Measurements from ENCODE around the gene PRR20G. TPM values are rescaled to one million over a fixed set of nuclear protein-coding genes. Genes with fewer than 3 reads are reported as not detected.

PRR20G gene
- total and polyA plus RNA-seq, 2 experiments from 2014 or later: 0.39 TPM; not detected in 1

DNA sequence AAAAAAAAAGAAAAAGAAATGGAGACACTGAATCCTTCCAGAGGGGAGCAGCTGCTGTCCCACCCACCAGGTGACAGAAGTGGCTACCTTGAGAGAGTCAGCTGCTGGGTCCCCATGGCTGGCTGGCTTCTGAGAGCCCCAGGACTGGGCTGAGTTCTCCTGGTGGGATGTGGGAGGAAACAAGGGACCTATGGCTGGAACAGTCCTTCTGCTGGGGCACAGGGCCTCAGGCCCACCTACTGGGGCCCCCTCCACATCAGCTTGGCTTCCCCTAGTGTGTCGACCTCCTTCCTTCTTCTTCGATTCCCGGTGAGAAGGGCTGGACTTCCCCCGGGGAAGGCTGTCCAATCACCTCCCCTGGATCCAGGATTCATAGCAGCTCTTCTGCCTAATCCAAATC, 32.3 kb downstream of the PRR20G start:
- no peak for DNase-seq (ENCODE audit: low spot score)
- no peaks in the 10 kb centered on the region for H3K36me3 ChIP-seq (ENCODE audit: insufficient read depth)
- H3K27ac ChIP-seq (ENCODE audit: low read depth): no peak overlapping the region
- no peaks in the 10 kb centered on the region for H3K79me2 ChIP-seq (replicated peaks; ENCODE audit: insufficient read depth)
- Mint-ChIP-seq H3K27me3 (ENCODE audit: insufficient read depth, low read depth, poor library complexity) (peaks cover 2% of the 10 kb centered on the region), H3K4me3 (no peak overlapping the region), H3K36me3 (ENCODE audit: low read depth) (no peaks in the 10 kb centered on the region; the same call in 2 of the 3 replicates), H3K27ac (no peak overlapping the region), H3K9me3 (peaks cover 45% of the 10 kb centered on the region), H3K4me1 (no peaks in the 10 kb centered on the region)
- no peak overlapping the region for H3K4me3 ChIP-seq
- H3K4me1 ChIP-seq (ENCODE audit: insufficient read depth): no peaks in the 10 kb centered on the region
- H3K27me3 ChIP-seq (ENCODE audit: insufficient read depth): no peaks in the 10 kb centered on the region
- H3K4me2 ChIP-seq: no peak overlapping the region
- TF ChIP-seq ZNF114 (CRISPR knock-in tag; IDR thresholded peaks at IDR 0.05) (no peak), STAT1 (IDR thresholded peaks at IDR 0.05; ENCODE audit: unreplicated experiment) (no peak), JUNB (IDR thresholded peaks at IDR 0.05; ENCODE audit: unreplicated experiment) (no peak), ZNF331 (CRISPR knock-in tag; IDR thresholded peaks at IDR 0.05; ENCODE audit: low read depth) (no peak), CTCF (conservative IDR thresholded peaks at IDR 0.05; ENCODE audit: low read depth in 2 of 2) (no peak), CREB1 (CRISPR knock-in tag; IDR thresholded peaks at IDR 0.05; ENCODE audit: low read depth) (no peak)
- TF ChIP-seq, protein P1, sequence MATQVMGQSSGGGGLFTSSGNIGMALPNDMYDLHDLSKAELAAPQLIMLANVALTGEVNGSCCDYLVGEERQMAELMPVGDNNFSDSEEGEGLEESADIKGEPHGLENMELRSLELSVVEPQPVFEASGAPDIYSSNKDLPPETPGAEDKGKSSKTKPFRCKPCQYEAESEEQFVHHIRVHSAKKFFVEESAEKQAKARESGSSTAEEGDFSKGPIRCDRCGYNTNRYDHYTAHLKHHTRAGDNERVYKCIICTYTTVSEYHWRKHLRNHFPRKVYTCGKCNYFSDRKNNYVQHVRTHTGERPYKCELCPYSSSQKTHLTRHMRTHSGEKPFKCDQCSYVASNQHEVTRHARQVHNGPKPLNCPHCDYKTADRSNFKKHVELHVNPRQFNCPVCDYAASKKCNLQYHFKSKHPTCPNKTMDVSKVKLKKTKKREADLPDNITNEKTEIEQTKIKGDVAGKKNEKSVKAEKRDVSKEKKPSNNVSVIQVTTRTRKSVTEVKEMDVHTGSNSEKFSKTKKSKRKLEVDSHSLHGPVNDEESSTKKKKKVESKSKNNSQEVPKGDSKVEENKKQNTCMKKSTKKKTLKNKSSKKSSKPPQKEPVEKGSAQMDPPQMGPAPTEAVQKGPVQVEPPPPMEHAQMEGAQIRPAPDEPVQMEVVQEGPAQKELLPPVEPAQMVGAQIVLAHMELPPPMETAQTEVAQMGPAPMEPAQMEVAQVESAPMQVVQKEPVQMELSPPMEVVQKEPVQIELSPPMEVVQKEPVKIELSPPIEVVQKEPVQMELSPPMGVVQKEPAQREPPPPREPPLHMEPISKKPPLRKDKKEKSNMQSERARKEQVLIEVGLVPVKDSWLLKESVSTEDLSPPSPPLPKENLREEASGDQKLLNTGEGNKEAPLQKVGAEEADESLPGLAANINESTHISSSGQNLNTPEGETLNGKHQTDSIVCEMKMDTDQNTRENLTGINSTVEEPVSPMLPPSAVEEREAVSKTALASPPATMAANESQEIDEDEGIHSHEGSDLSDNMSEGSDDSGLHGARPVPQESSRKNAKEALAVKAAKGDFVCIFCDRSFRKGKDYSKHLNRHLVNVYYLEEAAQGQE (IDR thresholded peaks at IDR 0.05; ENCODE audit: unreplicated experiment): no peak
- TF ChIP-seq, protein P2, sequence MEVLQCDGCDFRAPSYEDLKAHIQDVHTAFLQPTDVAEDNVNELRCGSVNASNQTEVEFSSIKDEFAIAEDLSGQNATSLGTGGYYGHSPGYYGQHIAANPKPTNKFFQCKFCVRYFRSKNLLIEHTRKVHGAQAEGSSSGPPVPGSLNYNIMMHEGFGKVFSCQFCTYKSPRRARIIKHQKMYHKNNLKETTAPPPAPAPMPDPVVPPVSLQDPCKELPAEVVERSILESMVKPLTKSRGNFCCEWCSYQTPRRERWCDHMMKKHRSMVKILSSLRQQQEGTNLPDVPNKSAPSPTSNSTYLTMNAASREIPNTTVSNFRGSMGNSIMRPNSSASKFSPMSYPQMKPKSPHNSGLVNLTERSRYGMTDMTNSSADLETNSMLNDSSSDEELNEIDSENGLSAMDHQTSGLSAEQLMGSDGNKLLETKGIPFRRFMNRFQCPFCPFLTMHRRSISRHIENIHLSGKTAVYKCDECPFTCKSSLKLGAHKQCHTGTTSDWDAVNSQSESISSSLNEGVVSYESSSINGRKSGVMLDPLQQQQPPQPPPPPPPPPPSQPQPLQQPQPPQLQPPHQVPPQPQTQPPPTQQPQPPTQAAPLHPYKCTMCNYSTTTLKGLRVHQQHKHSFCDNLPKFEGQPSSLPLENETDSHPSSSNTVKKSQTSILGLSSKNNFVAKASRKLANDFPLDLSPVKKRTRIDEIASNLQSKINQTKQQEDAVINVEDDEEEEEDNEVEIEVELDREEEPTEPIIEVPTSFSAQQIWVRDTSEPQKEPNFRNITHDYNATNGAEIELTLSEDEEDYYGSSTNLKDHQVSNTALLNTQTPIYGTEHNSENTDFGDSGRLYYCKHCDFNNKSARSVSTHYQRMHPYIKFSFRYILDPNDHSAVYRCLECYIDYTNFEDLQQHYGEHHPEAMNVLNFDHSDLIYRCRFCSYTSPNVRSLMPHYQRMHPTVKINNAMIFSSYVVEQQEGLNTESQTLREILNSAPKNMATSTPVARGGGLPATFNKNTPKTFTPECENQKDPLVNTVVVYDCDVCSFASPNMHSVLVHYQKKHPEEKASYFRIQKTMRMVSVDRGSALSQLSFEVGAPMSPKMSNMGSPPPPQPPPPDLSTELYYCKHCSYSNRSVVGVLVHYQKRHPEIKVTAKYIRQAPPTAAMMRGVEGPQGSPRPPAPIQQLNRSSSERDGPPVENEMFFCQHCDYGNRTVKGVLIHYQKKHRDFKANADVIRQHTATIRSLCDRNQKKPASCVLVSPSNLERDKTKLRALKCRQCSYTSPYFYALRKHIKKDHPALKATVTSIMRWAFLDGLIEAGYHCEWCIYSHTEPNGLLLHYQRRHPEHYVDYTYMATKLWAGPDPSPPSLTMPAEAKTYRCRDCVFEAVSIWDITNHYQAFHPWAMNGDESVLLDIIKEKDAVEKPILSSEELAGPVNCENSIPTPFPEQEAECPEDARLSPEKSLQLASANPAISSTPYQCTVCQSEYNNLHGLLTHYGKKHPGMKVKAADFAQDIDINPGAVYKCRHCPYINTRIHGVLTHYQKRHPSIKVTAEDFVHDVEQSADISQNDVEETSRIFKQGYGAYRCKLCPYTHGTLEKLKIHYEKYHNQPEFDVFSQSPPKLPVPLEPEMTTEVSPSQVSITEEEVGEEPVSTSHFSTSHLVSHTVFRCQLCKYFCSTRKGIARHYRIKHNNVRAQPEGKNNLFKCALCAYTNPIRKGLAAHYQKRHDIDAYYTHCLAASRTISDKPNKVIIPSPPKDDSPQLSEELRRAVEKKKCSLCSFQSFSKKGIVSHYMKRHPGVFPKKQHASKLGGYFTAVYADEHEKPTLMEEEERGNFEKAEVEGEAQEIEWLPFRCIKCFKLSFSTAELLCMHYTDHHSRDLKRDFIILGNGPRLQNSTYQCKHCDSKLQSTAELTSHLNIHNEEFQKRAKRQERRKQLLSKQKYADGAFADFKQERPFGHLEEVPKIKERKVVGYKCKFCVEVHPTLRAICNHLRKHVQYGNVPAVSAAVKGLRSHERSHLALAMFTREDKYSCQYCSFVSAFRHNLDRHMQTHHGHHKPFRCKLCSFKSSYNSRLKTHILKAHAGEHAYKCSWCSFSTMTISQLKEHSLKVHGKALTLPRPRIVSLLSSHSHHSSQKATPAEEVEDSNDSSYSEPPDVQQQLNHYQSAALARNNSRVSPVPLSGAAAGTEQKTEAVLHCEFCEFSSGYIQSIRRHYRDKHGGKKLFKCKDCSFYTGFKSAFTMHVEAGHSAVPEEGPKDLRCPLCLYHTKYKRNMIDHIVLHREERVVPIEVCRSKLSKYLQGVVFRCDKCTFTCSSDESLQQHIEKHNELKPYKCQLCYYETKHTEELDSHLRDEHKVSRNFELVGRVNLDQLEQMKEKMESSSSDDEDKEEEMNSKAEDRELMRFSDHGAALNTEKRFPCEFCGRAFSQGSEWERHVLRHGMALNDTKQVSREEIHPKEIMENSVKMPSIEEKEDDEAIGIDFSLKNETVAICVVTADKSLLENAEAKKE (CRISPR knock-in tag; IDR thresholded peaks at IDR 0.05): no peak
- TF ChIP-seq, protein P3, sequence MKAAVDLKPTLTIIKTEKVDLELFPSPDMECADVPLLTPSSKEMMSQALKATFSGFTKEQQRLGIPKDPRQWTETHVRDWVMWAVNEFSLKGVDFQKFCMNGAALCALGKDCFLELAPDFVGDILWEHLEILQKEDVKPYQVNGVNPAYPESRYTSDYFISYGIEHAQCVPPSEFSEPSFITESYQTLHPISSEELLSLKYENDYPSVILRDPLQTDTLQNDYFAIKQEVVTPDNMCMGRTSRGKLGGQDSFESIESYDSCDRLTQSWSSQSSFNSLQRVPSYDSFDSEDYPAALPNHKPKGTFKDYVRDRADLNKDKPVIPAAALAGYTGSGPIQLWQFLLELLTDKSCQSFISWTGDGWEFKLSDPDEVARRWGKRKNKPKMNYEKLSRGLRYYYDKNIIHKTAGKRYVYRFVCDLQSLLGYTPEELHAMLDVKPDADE (IDR thresholded peaks at IDR 0.05): no peak
- no peaks in the 10 kb centered on the region for H3F3A ChIP-seq (replicated peaks; ENCODE audit: low read depth)
- ATAC-seq: no peak
- no peak overlapping the region for H2AFZ ChIP-seq
- H3K9me2 ChIP-seq (ENCODE audit: insufficient read depth): no peaks in the 10 kb centered on the region
- H4K20me1 ChIP-seq (replicated peaks; ENCODE audit: insufficient read depth): no peaks in the 10 kb centered on the region

All from GM23338 (cell line).